DOHH2 (cell line): Measurements from ENCODE around the gene TRPM2.

Experiments used
- CTCF ChIP-seq: fragments of 200-600 bp; sonication (generic); IDR thresholded peaks from one replicate; pipeline ENCODE4 v1.5.1; 2014; ENCODE audit warnings: antibody characterized with exemption, mild to moderate bottlenecking, low read depth, low read length; ENCODE audit not compliant: poor library complexity, severe bottlenecking
- EZH2phosphoT487 ChIP-seq: fragments of 200-600 bp; sonication (generic); IDR thresholded peaks from 2 replicates; pipeline ENCODE4 v1.6.1; 2017; ENCODE audit warnings: borderline replicate concordance, mild to moderate bottlenecking, antibody characterized with exemption, low read length, moderate library complexity, mixed read lengths

- TF ChIP-seq EZH2phosphoT487 (no peak), CTCF (no peak)
These were observed 38.9 kb upstream of the TRPM2 start for GRCh38 chr21:44314561-44314960.
